SK-N-DZ (cell line): ENCODE measurements around the gene RRAD.
A peak's percentile ranks its signal among the peaks of the same experiment; 100 is the strongest.

Experiments
- DNase-seq: peaks from one replicate; pipeline ENCODE4 v3.0.0-alpha.2; 2015; ENCODE audit warnings: low spot score

RRAD gene

GRCh38 chr16:66934138-66934838, 9.0 kb upstream of the RRAD start, which contains the start of gene CIAO2B:
CIAO2B (minus strand) TSS chr16:66934402; CDS start chr16:66934364, 38 bp downstream.
- DNase-seq, result peak; percentile 83

DNA sequence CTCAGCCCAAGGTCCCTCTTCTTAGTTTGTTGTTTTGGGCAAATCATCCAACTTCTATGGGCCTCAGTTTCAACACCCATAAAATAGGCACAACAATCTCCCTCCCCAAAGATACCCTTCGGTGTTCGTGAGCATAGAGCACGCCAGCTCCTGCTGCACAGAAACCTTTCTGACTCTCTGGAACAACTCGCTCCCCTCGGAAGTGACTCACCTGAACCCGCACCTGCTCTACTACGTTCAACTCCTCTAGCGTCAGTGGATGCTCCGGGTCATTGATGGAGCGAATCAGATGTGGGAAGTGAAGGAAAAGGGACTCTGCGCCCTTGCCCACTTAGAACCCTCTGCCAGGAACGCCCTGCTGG, 8.4 kb upstream of the RRAD start:
- no peak for DNase-seq

GRCh38 chr16:66932076-66932475, 6.7 kb upstream of the RRAD start:
- no peak for DNase-seq

DNA sequence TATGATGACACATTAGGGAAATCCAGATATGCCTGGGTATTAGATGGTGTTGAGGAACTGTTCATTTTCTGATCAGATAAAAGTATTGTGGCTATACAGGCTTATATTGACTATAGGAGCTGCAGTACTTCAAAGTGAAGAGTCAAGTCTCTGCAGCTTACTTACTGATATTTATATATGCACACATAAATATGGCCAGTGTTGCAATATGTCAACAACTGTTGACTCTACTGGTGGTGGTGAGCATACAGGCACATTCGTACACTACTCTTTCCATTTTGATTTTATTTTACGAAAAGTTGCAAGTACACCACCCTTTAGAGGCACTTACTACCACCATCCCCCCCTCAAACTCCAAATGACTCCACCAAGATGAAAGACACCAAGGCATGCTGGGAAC, 6.3 kb upstream of the RRAD start:
- no peak for DNase-seq

DNA sequence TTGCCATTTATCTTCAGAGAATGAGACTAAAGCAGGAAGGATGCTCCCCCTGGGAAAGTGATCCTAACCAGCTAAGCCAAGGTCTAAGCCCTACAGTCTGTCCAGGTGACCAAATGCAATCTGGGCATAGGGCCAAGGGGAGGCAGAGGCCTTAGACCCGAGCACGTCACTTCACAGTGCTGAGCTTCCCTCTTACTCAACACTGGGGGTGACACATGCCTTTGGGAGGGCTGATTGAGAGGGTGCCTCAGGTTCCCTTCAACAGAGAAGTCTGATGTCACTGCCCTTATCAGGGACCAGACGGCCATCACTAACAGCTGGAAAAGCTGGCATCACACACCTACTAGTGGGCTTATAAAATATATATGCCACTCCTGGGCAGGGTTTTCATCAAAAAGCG, 4.9 kb upstream of the RRAD start:
- DNase-seq, result no peak

DNA sequence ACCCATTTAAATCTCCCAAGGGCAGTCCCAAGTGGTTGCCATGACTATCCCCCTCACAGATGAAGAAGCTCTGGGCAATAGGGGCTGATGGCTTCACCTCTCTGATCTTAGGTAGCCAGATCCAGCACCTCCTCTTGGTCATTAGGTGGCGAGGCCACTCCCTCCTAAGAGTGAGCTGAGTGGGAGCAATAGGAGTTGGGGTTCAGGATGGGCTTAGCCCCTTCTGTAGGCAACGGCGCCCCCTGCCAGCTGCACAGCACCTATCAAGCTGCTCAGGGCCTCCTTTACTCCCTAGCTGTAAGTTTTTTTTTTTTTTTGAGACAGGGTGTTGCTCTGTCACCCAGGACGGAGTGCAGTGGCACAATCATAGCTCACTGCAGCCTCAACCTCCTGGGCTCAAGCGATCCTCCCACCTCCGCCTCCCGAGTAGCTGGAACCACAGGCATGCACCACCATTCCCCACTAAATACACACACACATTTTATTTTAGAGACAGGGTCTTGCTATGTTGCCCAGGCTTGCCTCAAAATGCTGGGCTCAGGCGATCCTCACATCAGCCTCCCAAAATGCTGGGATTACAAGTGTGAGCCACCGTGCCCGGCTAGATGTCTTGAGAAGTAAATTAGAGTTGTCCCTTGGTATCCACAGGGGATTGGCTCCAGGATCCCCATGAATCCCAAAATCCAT, 3.5 kb upstream of the RRAD start:
- no peak for DNase-seq

GRCh38 chr16:66927918-66928649, 2.7 kb upstream of the RRAD start:
- no peak for DNase-seq

DNA sequence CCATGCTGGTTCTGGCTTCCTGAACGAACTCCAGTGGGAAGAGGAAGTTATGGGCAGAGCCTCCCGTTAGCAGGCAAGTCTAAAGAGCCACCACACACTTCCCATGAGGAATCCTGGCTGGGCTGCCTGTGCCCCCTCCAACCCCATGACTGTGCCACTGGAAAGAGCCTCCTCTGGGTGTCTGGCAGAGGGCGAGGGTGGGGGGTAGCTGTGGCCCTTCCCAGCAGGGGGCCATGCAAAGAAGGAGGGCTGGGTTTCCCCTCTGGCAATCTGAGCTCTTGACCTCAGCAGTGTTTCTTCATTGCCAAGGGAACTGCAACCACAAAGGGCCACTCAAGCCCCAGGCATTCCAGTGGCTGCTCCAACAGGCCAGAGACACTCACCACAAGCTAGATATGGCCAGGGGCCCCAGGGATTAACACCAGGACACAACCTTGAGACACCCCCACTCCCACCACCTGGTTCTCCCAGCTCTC, 1.7 kb upstream of the RRAD start:
- no peak for DNase-seq

- peak; percentile 30 for DNase-seq
Observed at GRCh38 chr16:66926171-66926947, 1.0 kb upstream of the RRAD start.

DNA sequence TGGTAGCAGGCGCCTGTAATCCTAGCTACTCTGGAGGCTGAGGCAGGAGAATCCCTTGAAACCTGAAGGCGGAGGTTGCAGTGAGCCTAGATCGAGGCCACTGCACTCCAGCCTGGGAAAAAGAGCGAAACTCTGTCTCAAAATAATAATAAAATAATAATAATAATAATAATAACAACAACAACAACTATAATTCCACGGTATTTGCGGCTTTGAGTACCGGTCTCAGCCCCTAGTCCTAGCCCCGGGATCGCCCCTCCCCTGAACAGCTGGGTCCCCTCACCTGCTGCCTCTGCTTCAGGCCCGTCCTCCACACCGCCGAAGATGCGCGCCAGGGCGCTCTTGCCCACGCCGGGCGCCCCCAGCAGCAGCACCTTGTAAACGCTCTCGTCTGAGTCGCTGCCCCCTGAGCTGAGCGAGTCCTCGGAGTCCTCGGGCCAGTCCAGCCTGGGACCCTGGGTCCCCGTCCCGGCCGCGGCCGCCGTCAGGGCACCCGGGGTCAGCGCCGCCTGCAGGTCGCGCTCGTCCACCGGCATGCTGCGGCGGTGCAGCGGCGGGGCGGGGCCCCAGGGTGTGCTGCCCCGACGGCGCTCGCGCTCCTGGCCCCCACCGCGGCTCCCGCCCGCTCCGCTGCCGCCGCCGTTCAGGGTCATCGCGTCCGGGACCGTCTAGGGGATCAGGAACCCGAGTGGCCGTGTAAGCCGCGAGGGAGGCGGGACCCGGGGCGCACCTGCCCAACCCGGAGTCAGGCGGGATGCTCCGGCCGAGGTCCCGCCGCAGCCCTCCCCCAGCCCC, 611 bp downstream of the RRAD start:
- no peak for DNase-seq

DNA sequence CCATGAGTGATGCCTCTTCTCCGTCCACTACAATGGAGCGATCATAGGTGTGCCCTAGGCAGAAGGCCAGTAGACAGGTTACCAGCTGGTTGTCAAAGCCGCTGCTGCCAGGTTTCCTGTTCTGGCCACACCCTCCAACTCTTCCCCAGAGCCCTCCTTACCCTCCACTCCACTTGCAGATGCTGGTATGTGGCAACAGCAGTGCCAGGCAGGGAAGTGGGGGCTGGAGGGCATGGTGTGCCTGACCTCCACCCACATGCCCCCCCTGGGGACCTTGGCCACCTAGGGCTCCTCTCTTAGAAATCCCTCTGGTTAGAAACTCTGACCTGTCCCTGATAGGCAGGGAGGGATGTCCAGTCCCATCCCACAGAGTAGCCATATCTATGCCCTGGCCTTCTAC, 1.5 kb downstream of the RRAD start:
- DNase-seq, result no peak

DNA sequence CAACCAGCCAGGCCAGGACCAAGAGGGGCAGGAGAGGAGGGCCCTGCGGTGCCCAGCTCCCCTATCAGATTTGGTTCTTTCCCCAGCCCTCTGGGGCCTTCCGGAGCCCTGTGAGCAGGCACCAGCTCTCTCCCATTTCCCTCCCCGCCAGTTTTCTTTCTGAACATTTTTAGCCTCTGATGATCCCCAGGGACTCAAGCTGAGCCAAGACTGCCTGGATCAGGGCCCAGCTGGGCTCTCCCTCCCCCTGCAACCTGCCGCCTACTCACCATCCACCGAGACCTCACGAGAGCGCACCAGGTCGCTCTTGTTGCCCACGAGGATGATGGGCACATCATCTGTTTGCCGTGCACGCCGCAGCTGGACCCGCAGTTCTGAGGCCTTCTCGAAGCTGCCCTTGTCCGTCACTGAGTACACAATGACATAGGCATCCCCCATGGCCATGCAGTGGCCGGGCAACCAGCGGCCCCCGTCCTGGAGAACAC, 2.0 kb downstream of the RRAD start:
- DNase-seq, result no peak

GRCh38 chr16:66921729-66922450, 3.4 kb downstream of the RRAD start:
- DNase-seq, result no peak

DNA sequence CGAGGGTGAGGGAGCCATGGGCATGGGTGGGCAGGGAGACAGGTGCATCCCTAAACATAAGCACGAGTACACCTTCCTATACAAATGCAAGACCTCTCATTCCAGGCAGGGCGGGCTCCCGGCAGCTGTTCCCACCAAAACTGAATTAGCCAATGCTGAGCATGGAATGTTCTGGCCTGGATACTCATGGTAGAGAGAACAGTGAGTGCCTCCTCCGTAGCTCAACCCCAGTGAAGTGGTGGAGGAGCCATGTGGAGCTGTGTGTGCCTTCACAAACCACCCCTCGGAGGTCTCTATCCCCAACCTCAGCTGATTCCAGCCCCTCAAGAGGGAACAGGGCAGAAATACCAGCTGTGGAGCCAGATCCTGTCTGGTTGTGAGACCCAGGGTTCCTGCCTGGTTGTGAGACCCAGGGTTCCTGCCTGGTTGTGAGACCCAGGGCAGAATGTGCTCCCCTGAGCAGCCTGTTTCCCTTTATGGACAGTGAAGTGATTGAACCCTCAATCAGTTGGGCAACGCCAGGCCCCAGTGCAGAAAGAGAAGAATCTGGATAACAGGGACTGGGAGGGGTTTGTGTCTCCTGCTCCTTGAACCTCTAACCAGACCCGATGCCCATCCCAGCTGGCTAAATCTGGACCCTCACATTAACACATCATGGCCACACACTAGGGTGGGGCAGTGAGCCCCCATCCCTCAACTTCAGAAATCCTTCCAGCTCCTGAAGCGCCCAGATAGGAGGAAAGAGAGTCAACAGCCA, 4.2 kb downstream of the RRAD start:
- no peak for DNase-seq

DNA sequence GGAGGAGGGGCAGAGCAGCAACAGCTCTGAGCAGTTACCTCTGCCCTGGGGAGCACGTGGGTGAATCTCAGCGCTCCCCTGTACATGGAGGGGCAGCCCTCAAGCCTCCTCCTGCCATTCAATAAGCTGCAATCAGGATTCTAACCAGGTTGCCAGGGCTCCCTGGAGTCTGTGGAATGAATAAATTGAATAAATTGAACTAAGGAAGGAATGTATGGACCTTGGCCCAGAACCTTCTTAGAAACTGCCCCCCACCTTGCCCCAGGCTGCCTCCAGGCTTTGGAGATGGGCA, 5.1 kb downstream of the RRAD start:
- DNase-seq, result no peak

DNA sequence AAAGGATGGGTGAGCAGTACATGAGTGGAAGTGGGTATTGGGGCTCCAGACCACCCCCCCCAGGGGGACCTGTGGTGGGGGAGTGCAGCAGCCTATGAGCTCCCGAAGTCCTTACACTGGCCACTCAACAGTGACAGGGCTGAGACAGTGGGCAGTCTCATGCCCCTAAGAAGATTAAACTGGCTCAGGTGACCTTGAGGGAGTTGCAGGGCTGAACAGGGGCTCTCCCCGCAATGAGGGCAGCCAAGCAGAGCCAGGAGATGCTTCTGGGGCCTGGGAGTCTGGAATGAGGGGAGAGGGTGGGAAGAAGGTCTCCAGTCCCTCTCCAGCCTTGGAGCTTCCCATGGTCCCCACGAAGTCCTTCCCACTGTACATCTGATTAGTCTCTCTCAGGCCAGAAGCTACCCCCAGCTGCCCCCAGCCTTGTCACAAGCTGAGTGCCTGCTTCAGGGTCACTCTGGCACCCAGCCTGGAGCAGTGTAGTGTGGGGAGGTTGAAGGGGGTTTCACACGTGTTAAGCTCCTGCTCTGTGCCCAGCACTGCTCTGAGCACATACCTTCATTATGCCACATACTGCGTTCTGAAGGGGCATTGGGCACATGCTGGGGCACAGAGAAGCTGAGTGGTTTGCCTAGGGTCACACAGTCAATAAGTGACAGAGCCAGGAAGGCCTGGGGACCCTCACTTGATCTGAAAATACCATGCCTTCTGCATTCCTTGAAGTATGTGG, 5.6 kb downstream of the RRAD start:
- no peak for DNase-seq

DNA sequence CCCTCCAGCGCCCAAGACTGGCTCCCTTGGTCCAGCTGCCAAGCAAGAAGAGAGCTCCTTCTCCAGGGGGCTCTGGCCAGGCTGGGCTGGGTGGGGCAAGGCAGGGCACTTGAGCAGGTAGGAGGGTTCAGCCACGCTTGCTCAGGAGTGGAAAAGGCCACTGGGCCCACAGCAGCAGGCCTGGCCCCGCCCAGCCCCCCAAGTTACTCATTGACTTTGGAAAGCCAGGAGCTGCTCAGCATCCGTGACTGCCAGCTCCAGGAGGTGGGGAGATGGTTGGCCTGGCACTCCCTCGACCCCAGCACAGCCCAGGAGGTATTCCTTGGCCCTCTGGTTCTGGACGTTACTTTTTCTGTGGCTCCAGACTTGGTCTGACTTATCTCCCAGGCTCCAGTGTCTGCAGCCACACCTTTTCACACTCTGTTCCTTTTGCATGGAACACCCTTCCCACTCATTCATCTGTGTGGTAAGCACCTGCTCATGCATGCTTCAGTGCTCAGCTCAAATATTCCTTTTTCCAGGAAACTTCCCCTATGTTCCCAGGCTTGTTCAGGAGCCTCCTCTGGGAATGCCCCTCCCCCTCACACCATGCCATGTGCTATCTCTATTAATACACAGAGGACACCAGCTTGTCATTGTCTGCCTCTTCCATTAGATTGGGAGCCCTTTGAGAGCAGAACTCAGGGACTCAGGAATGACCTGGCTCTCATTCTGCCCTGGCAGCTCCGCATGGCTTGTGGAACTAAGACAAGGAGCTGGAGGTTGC, 6.3 kb downstream of the RRAD start, which contains the start of gene CDH16:
CDH16 (minus strand) TSS at position 83 of the 766 bp plus-strand sequence. CDS start 820 bp downstream, outside the sequence.
- no peak for DNase-seq

DNA sequence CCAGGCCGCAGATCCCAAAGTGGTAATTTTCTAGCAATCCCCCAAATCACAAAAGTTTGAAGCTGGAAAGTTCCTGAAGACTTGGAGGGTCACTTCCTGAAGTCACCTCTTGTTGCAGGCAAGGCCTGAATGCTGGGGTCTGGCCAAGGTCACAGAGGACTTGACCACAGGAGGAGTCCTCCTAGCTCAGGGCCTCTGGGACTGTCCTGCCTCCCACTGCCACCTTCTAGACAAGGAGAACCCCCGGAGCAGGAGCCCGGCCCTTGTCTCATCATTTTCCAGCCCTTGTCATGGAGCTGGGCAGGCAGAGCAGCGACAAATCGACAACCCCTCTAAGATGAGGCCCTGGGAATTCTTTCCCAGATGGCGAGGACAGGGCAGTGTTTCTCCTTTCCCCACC, 7.0 kb downstream of the RRAD start:
- no peak for DNase-seq
